Lung microvascular endothelial cell (primary cell): ENCODE measurements around the gene PHLDB1. TPM values are rescaled to one million over a fixed set of nuclear protein-coding genes. Genes with fewer than 3 reads are reported as not detected.
"Not testable (repeated sequence)": the region's sequence is repeated elsewhere in the genome, so short reads cannot be mapped to it uniquely, and the experiment has no call there.

Source experiments
- DNase-seq, 2 donors: peaks; one replicate each; pipeline versions ENCODE4 v3.0.0 to v3.0.0-alpha.2; 2010; ENCODE audit warnings: low read depth in 2 of 2
- total RNA-seq: library from RNA; depleted of rRNA; stranded (reverse); fragments of >200 nt; gene quantifications from 2 replicates; pipeline ENCODE4 v1.2.1, GENCODE V29; 2014

PHLDB1 gene
- total RNA-seq, 1 donor from 2014 or later = 14.9 TPM

GRCh38 chr11:118684187-118684586 lies 76.8 kb downstream of the PHLDB1 start:
- DNase-seq = no peak

GRCh38 chr11:118687906-118688305 lies 80.5 kb downstream of the PHLDB1 start:
- no peak for DNase-seq

- not testable (repeated sequence) for DNase-seq
Measured at GRCh38 chr11:118688339-118688738, 80.9 kb downstream of the PHLDB1 start.

GRCh38 chr11:118688851-118689502 lies 81.6 kb downstream of the PHLDB1 start:
- DNase-seq = no peak

- no peak for DNase-seq
Measured at GRCh38 chr11:118689503-118689851, 82.1 kb downstream of the PHLDB1 start.

GRCh38 chr11:118689852-118690552 lies 82.6 kb downstream of the PHLDB1 start:
- DNase-seq = peak; percentile 89 to 94

- DNase-seq = no peak
Measured at GRCh38 chr11:118690553-118691304, 83.3 kb downstream of the PHLDB1 start.

GRCh38 chr11:118691926-118692830 lies 84.8 kb downstream of the PHLDB1 start:
- DNase-seq = peak; percentile 17 to 42

GRCh38 chr11:118694185-118694584 lies 86.8 kb downstream of the PHLDB1 start:
- no peak for DNase-seq

- DNase-seq = no peak
Measured at GRCh38 chr11:118694771-118695170, 87.4 kb downstream of the PHLDB1 start.

- DNase-seq = no peak
Measured at GRCh38 chr11:118696673-118697226, 89.3 kb downstream of the PHLDB1 start.

GRCh38 chr11:118697346-118697745 lies 89.9 kb downstream of the PHLDB1 start:
- no peak for DNase-seq

- no peak for DNase-seq
Measured at GRCh38 chr11:118699506-118700220, 92.2 kb downstream of the PHLDB1 start.

- no peak for DNase-seq
Measured at GRCh38 chr11:118703563-118704106, 96.2 kb downstream of the PHLDB1 start.

GRCh38 chr11:118705111-118705741 lies 97.8 kb downstream of the PHLDB1 start:
- DNase-seq = no peak

- no peak for DNase-seq
Measured at GRCh38 chr11:118705791-118706545, 98.6 kb downstream of the PHLDB1 start.

- no peak for DNase-seq
Measured at GRCh38 chr11:118706546-118706825, 99.1 kb downstream of the PHLDB1 start.
